GM19324 (cell line): ENCODE data around the gene COQ7.

Experiments
- ATAC-seq: cut with Tn5 transposase; IDR thresholded peaks from one replicate; pipeline ENCODE4 v1.9.1; 2021; ENCODE audit warnings: mild to moderate bottlenecking, moderate library complexity; ENCODE audit not compliant: unreplicated experiment, low FRiP score

The COQ7 gene

GRCh38 chr16:19085679-19086200 is 18.3 kb downstream of the COQ7 start:
- ATAC-seq = no peak

- peak; percentile 75 for ATAC-seq
Observed at GRCh38 chr16:19086322-19087199, 19.1 kb downstream of the COQ7 start.

GRCh38 chr16:19088341-19088916 is 21.0 kb downstream of the COQ7 start:
- no peak for ATAC-seq

- ATAC-seq = no peak
Observed at GRCh38 chr16:19089410-19089955, 22.1 kb downstream of the COQ7 start.

GRCh38 chr16:19090916-19091315 is 23.5 kb downstream of the COQ7 start:
- no peak for ATAC-seq

- ATAC-seq = no peak
Observed at GRCh38 chr16:19092653-19093410, 25.4 kb downstream of the COQ7 start.

GRCh38 chr16:19093631-19094541 is 26.5 kb downstream of the COQ7 start:
- no peak for ATAC-seq

GRCh38 chr16:19094542-19095365 is 27.3 kb downstream of the COQ7 start:
- no peak for ATAC-seq

- no peak for ATAC-seq
Observed at GRCh38 chr16:19095654-19096053, 28.2 kb downstream of the COQ7 start.

- no peak for ATAC-seq
Observed at GRCh38 chr16:19098173-19098572, 30.8 kb downstream of the COQ7 start.

GRCh38 chr16:19102187-19102872 is 34.9 kb downstream of the COQ7 start:
- no peak for ATAC-seq

GRCh38 chr16:19104607-19105006 is 37.2 kb downstream of the COQ7 start:
- no peak for ATAC-seq

- no peak for ATAC-seq
Observed at GRCh38 chr16:19105131-19105530, 37.7 kb downstream of the COQ7 start.

- no peak for ATAC-seq
Observed at GRCh38 chr16:19105891-19106624, 38.6 kb downstream of the COQ7 start.

GRCh38 chr16:19106625-19107020 is 39.2 kb downstream of the COQ7 start:
- no peak for ATAC-seq

GRCh38 chr16:19108409-19109287 is 41.2 kb downstream of the COQ7 start:
- ATAC-seq = no peak

GRCh38 chr16:19109288-19109664 is 41.9 kb downstream of the COQ7 start:
- ATAC-seq = no peak
